K562 (cell line): ENCODE measurements around the gene CSMD2. TPM values are rescaled to one million over a fixed set of nuclear protein-coding genes. Genes with fewer than 3 reads are reported as not detected.

ENCODE experiments used
- ATAC-seq: fragments of 200-7000 bp; cut with Tn5 transposase; 3 replicates; pipeline ENCODE4 v1.9.1; 2020; ENCODE audit warnings: moderate library complexity
- BruUV-seq: library from RNA; stranded (reverse); fragments of 400-500 nt; replicated peaks from 2 replicates; lab custom pipeline; 2021; lab: Mats Ljungman, UMichigan
- CTCF ChIA-PET: fragments of 300-600 bp; formaldehyde crosslinking; extraction: SDS; loops from one replicate; lab custom pipeline; 2021; ENCODE audit warnings: low intra/inter-chr PET ratio; lab: Yijun Ruan, JAX
- POLR2A ChIA-PET: fragments of 300-600, 350-650 bp; sonication (Branson Sonifier 250); formaldehyde crosslinking; extraction: SDS; loops from one replicate; lab custom pipeline; 2021; ENCODE audit warnings: antibody characterized with exemption, inconsistent platforms; lab: Yijun Ruan, JAX
- DNase-seq, 4 experiments: peaks; one replicate each; pipeline versions ENCODE4 v3.0.0 to v3.0.0-alpha.2; 2011 to 2018; ENCODE audit warnings: low spot score in 3 of 4, mixed read lengths in 3 of 4; ENCODE audit errors: extremely low read depth in 1 of 4
- FAIRE-seq: peaks from 2 replicates; lab custom pipeline; 2011; peaks lifted over from hg19 to GRCh38; lab: Jason Lieb, UNC
- H2AFZ ChIP-seq: 2 replicates; pipeline ENCODE4 v1.6.0; 2011; ENCODE audit warnings: low read depth, low read length, control low read depth, inconsistent platforms
- H3K27ac ChIP-seq: fragments of 200-600 bp; 3 replicates; pipeline ENCODE4 v1.8.0; 2011; ENCODE audit warnings: low read depth, mild to moderate bottlenecking, control low read depth, inconsistent platforms, low read length, moderate library complexity, mixed read lengths; ENCODE audit errors: extremely low read depth
- H3K27me3 ChIP-seq, 2 experiments: fragments of 300-600 bp in 1 of 2; 2 replicates in 1 of 2; 3 replicates in 1 of 2; pipeline versions ENCODE4 v1.6.0 to v1.8.0; 2011; ENCODE audit warnings: inconsistent platforms in 2 of 2, low read length in 2 of 2, mild to moderate bottlenecking in 1 of 2, mixed read lengths in 1 of 2, moderate library complexity in 1 of 2; ENCODE audit not compliant: control insufficient read depth in 2 of 2, insufficient read depth in 2 of 2
- H3K36me3 ChIP-seq: fragments of 300-600 bp; 3 replicates; pipeline ENCODE4 v1.8.0; 2011; ENCODE audit warnings: mild to moderate bottlenecking, low read length, inconsistent platforms; ENCODE audit not compliant: control insufficient read depth, insufficient read depth
- H3K4me1 ChIP-seq, 2 experiments: fragments of 200-600 bp in 1 of 2; replicated peaks in 1 of 2; 2 replicates in 1 of 2; 3 replicates in 1 of 2; pipeline versions ENCODE4 v1.5.1 to v1.8.0; 2011; ENCODE audit warnings: inconsistent platforms in 2 of 2, low read length in 2 of 2, mild to moderate bottlenecking in 1 of 2, mixed read lengths in 1 of 2, moderate library complexity in 1 of 2; ENCODE audit not compliant: control insufficient read depth in 2 of 2, insufficient read depth in 2 of 2
- H3K4me2 ChIP-seq: 2 replicates; pipeline ENCODE4 v1.6.1; 2011; ENCODE audit warnings: low read length, control low read depth, inconsistent platforms, mixed read lengths; ENCODE audit not compliant: insufficient read depth
- H3K4me3 ChIP-seq: fragments of 200-600 bp; sonication (generic), shearing (Covaris generic); 2 replicates; pipeline ENCODE4 v1.5.1; 2016; ENCODE audit warnings: control low read depth, inconsistent platforms
- H3K79me2 ChIP-seq: fragments of 200-600 bp; 3 replicates; pipeline ENCODE4 v1.8.0; 2011; ENCODE audit warnings: low read length, inconsistent platforms; ENCODE audit not compliant: control insufficient read depth, insufficient read depth
- H3K9ac ChIP-seq, 2 experiments: 2 replicates each; pipeline versions ENCODE4 v1.6.0 to v1.6.1; 2011; ENCODE audit warnings: low read depth in 2 of 2, low read length in 2 of 2, control low read depth in 1 of 2, inconsistent platforms in 1 of 2, mild to moderate bottlenecking in 1 of 2, mixed read lengths in 1 of 2; ENCODE audit not compliant: insufficient read depth in 1 of 2
- H3K9me1 ChIP-seq: one replicate; pipeline ENCODE4 v1.6.0; 2011; ENCODE audit warnings: inconsistent platforms, mild to moderate bottlenecking, low read length, moderate library complexity; ENCODE audit not compliant: control insufficient read depth, insufficient read depth
- H3K9me3 ChIP-seq: replicated peaks from 2 replicates; pipeline ENCODE4 v1.5.1; 2011; ENCODE audit warnings: low read depth, low read length, inconsistent platforms; ENCODE audit not compliant: control insufficient read depth, insufficient read depth
- H4K20me1 ChIP-seq: replicated peaks from 2 replicates; pipeline ENCODE4 v1.6.1; 2011; ENCODE audit warnings: low read length, inconsistent platforms, mixed read lengths; ENCODE audit not compliant: control insufficient read depth, insufficient read depth
- BRCA1 ChIP-seq, 2 experiments: fragments of 450-650 bp in 1 of 2; sonication (generic) in 1 of 2; formaldehyde crosslinking in 1 of 2; IDR thresholded peaks; 2 replicates each; pipeline versions ENCODE4 v1.5.0 to v1.6.1; 2017 to 2020; ENCODE audit warnings: mild to moderate bottlenecking in 1 of 2, missing genetic modification reagents in 1 of 2
- C11orf30 ChIP-seq: fragments of 450-650 bp; IDR thresholded peaks from 2 replicates; pipeline ENCODE4 v1.6.1; 2016; ENCODE audit warnings: low read depth, mild to moderate bottlenecking
- CREBBP ChIP-seq: IDR thresholded peaks from one replicate; pipeline ENCODE4 v1.6.1; 2012; ENCODE audit warnings: low read depth, mild to moderate bottlenecking, control low read depth, inconsistent platforms, low read length
- L3MBTL2 ChIP-seq: fragments of 450-650 bp; IDR thresholded peaks from 2 replicates; pipeline ENCODE4 v1.6.1; 2016; ENCODE audit warnings: mild to moderate bottlenecking, moderate library complexity
- ZBTB49 ChIP-seq: sonication (generic); formaldehyde crosslinking; IDR thresholded peaks from 2 replicates; pipeline ENCODE4 v1.8.0; 2022; ENCODE audit warnings: missing genetic modification reagents, mild to moderate bottlenecking, borderline replicate concordance
- WGBS: fragments of 100-300 bp; shearing (Covaris generic); methylation state at CpG from one replicate; pipeline ENCODE4 v1.1.6; 2016; ENCODE audit warnings: low coverage, mixed read lengths; ENCODE audit not compliant: insufficient coverage; ENCODE audit errors: missing lambda C conversion rate; 5-methylcytosine and 5-hydroxymethylcytosine counted together
- in situ Hi-C: fragments of 300-500 bp; cut with MboI; formaldehyde crosslinking; loops from 4 replicates; pipeline ENCODE4 v1.15.0; 2018; ENCODE audit warnings: inconsistent platforms, mixed read lengths
- intact Hi-C: fragments of 100-400 bp; cut with micrococcal nuclease; formaldehyde crosslinking; loops from 2 replicates; pipeline ENCODE4 v1.14.2; 2022
- polyA plus RNA-seq, 8 experiments: library from polyadenylated mRNA; depleted of rRNA in 4 of 8; stranded (reverse) in 5 of 8; unstranded in 3 of 8; fragments of >200 nt; fragmentation: Nextera tagmentation in 2 of 8; fragmentation: Illumina TruSeq in 1 of 8; extraction: Ambion mirVana in 2 of 8; extraction: Trizol in 1 of 8; gene quantifications; 2 replicates each; pipeline versions ENCODE4 v1.2.1 to v1.2.3, GENCODE V29; 2011 to 2014; ENCODE audit warnings: inconsistent platforms in 1 of 8, missing spikeins in 1 of 8
- total RNA-seq, 7 experiments: library from RNA; depleted of rRNA in 6 of 7; stranded (reverse); fragments of >200 nt in 6 of 7; fragmentation: Illumina TruSeq in 2 of 7; extraction: Trizol in 2 of 7; gene quantifications; 2 replicates each; pipeline versions ENCODE4 v1.2.1 to v1.2.3, GENCODE V29; 2011 to 2021; ENCODE audit warnings: low replicate concordance in 1 of 7

CSMD2 gene
- total and polyA plus RNA-seq, 9 of the 15 experiments (the other 6 are each of a cell fraction or from before 2014, with no cell fraction given), result not detected

DNA sequence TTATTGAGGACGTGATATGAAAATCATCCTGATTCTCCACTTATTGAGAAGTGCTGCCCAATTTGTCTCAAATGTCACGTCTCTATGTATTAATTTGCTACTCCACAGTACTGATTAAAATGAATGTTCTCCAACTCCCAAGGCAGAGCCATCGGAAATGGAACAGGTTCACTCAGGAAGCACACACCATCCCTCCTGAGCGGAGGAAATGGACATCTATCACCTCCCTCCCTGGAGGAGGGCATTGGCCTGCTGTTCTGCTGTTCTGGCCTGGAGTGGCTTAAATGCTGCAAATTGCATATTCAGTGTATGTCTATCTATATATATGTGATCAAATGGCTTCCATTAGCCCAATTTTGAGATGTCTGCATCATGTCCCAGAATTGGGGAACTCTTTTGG, 140.5 kb downstream of the CSMD2 start (continued):
- TF ChIP-seq ZBTB49 (CRISPR knock-in tag) (no peak), L3MBTL2 (no peak), CREBBP (no peak), BRCA1 (IDR thresholded peaks at IDR 0.05) (no peak), BRCA1 (CRISPR knock-in tag; IDR thresholded peaks at IDR 0.05) (no peak)

DNA sequence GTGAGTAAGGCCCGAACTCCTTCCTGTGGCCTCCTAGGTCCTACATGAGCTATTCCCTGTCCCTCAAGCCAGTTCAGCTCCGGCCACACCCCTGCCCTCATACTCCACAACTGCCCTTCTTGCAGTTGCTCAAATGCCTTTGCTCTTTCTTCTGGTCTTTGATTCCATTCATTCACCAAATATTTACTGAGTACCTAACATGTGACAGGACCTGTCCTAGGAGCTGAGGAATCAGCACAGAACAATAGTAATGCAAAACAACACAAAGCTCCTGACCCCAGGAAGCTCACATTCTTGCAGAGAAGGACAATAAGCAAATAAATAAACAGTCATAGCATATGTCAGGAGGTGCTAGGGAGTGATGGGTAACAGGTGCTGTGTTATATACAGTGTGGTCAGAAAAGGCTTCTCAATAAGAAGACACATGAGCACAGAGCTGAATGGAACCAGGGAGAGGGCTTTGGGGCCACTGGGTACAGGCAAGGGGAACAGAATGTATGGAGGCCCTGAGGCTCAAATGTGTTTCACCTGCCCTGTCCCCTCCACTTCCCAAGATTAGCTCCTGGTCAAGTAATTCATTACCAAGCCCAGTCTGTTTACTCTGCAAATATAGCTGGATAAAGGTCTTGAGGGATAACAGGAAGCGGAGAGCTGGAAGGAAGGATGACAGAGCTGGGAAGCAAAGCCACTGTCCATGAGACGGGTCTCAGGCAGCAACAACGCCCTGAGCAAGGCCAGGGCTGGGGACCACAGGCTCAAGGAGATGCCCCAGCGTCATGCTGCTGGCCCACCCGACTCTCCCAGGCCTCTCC, 145.1 kb downstream of the CSMD2 start:
- DNase-seq, result no peak
- no peaks in the 10 kb centered on the region; a peak in 2 of 5 replicates for H3K27me3 ChIP-seq
- H3K27ac ChIP-seq, result no peak overlapping the region
- WGBS, result 0% methylated on average over 7 of the region's 7 CpGs
- H3K9ac ChIP-seq, result no peak overlapping the region
- no peak overlapping the region for H3K4me3 ChIP-seq
- no peaks in the 10 kb centered on the region for H4K20me1 ChIP-seq
- no peak overlapping the region for H2AFZ ChIP-seq
- no peak overlapping the region for H3K4me2 ChIP-seq
- intact Hi-C loops (no loop called here), in situ Hi-C loops (no loop called here)
- H3K79me2 ChIP-seq, result no peaks in the 10 kb centered on the region
- ATAC-seq, result no peak
- H3K9me3 ChIP-seq, result no peaks in the 10 kb centered on the region
- ChIA-PET CTCF (no interaction called here), POLR2A (interaction anchor here (0.7 kb wide), 1 partner anchor 1297 kb away, joined by 3 read pairs; no protein-coding TSS in a partner anchor)
- BruUV-seq, result no TSS peak
- no peak for TF ChIP-seq C11orf30
- FAIRE-seq, result no peak
- H3K9me1 ChIP-seq, result no peaks in the 10 kb centered on the region
- no peaks in the 10 kb centered on the region for H3K36me3 ChIP-seq
- no peaks in the 10 kb centered on the region for H3K4me1 ChIP-seq
